Ishikawa (cell line): Measurements from ENCODE around the gene MAML2.

Experiments used
- CEBPB ChIP-seq: IDR thresholded peaks from 2 replicates; pipeline ENCODE4 v1.6.1; 2012
- EGR1 ChIP-seq: IDR thresholded peaks from 2 replicates; pipeline ENCODE4 v1.6.1; 2012
- FOXM1 ChIP-seq: IDR thresholded peaks from 2 replicates; pipeline ENCODE4 v1.6.1; 2012; ENCODE audit warnings: low read depth, borderline replicate concordance
- TAF1 ChIP-seq: IDR thresholded peaks from 2 replicates; pipeline ENCODE4 v1.6.1; 2012; ENCODE audit warnings: low read depth, mild to moderate bottlenecking
- TF ChIP-seq, protein P1 (sequence below): IDR thresholded peaks from 2 replicates; pipeline ENCODE4 v1.6.1; 2012; ENCODE audit warnings: low read depth, mild to moderate bottlenecking
- TF ChIP-seq, protein P2 (sequence below): IDR thresholded peaks from 2 replicates; pipeline ENCODE4 v1.6.1; 2012

- TF ChIP-seq, protein P1, sequence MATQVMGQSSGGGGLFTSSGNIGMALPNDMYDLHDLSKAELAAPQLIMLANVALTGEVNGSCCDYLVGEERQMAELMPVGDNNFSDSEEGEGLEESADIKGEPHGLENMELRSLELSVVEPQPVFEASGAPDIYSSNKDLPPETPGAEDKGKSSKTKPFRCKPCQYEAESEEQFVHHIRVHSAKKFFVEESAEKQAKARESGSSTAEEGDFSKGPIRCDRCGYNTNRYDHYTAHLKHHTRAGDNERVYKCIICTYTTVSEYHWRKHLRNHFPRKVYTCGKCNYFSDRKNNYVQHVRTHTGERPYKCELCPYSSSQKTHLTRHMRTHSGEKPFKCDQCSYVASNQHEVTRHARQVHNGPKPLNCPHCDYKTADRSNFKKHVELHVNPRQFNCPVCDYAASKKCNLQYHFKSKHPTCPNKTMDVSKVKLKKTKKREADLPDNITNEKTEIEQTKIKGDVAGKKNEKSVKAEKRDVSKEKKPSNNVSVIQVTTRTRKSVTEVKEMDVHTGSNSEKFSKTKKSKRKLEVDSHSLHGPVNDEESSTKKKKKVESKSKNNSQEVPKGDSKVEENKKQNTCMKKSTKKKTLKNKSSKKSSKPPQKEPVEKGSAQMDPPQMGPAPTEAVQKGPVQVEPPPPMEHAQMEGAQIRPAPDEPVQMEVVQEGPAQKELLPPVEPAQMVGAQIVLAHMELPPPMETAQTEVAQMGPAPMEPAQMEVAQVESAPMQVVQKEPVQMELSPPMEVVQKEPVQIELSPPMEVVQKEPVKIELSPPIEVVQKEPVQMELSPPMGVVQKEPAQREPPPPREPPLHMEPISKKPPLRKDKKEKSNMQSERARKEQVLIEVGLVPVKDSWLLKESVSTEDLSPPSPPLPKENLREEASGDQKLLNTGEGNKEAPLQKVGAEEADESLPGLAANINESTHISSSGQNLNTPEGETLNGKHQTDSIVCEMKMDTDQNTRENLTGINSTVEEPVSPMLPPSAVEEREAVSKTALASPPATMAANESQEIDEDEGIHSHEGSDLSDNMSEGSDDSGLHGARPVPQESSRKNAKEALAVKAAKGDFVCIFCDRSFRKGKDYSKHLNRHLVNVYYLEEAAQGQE: no peak
- TF ChIP-seq EGR1 (no peak), TAF1 (no peak), CEBPB (no peak), FOXM1 (no peak)
- TF ChIP-seq, protein P2, sequence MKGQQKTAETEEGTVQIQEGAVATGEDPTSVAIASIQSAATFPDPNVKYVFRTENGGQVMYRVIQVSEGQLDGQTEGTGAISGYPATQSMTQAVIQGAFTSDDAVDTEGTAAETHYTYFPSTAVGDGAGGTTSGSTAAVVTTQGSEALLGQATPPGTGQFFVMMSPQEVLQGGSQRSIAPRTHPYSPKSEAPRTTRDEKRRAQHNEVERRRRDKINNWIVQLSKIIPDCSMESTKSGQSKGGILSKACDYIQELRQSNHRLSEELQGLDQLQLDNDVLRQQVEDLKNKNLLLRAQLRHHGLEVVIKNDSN: no peak
These were observed 108.0 kb downstream of the MAML2 start for GRCh38 chr11:96234866-96235441.
